SH-SY5Y (cell line): Measurements from ENCODE around the gene ZNF507.

Source experiments
- GATA2 ChIP-seq: IDR thresholded peaks from 2 replicates; pipeline ENCODE4 v1.6.1; 2011; ENCODE audit warnings: mild to moderate bottlenecking, low read depth, low read length
- GATA3 ChIP-seq: IDR thresholded peaks from 2 replicates; pipeline ENCODE4 v1.6.1; 2011; ENCODE audit warnings: low read depth, mild to moderate bottlenecking, low read length, moderate library complexity

GRCh38 chr19:32407004-32407992 is 61.9 kb downstream of the ZNF507 start:
- TF ChIP-seq GATA2 (no peak), GATA3 (no peak)
